Upper lobe of left lung (tissue), 4 donors: ENCODE results near the gene SYNPR.

Source experiments
- POLR2AphosphoS5 ChIP-seq, 2 donors: sonication (generic); formaldehyde crosslinking; IDR thresholded peaks; one replicate each; pipeline ENCODE4 v1.5.1; 2017; ENCODE audit warnings: antibody characterized with exemption in 2 of 2
- TF ChIP-seq, protein P1 (sequence below), 6 experiments: fragments of 450-650 bp in 4 of 6; fragments of 200-600 bp in 2 of 6; sonication (generic) in 2 of 6; IDR thresholded peaks; one replicate each; pipeline ENCODE4 v1.5.1; 2016 to 2019; ENCODE audit warnings: antibody characterized with exemption in 6 of 6

- TF ChIP-seq, protein P1, sequence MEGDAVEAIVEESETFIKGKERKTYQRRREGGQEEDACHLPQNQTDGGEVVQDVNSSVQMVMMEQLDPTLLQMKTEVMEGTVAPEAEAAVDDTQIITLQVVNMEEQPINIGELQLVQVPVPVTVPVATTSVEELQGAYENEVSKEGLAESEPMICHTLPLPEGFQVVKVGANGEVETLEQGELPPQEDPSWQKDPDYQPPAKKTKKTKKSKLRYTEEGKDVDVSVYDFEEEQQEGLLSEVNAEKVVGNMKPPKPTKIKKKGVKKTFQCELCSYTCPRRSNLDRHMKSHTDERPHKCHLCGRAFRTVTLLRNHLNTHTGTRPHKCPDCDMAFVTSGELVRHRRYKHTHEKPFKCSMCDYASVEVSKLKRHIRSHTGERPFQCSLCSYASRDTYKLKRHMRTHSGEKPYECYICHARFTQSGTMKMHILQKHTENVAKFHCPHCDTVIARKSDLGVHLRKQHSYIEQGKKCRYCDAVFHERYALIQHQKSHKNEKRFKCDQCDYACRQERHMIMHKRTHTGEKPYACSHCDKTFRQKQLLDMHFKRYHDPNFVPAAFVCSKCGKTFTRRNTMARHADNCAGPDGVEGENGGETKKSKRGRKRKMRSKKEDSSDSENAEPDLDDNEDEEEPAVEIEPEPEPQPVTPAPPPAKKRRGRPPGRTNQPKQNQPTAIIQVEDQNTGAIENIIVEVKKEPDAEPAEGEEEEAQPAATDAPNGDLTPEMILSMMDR (IDR thresholded peaks at IDR 0.05): no peak
- no peak for TF ChIP-seq POLR2AphosphoS5 (IDR thresholded peaks at IDR 0.05)
These were observed 30.1 kb upstream of the SYNPR start for GRCh38 chr3:63248015-63248414.
